Measurements from ENCODE around the gene SMIM5.

SMIM5 gene

GRCh38 chr17:75639771-75640555 is 6.7 kb downstream of the SMIM5 start:
- TF ChIP-seq YY1 (IDR thresholded peaks at IDR 0.05; ENCODE audit: low read depth) (peak; percentile 79), EGR1 (IDR thresholded peaks at IDR 0.05) (peak; percentile 71), ZBTB7A (IDR thresholded peaks at IDR 0.05; ENCODE audit: low read depth) (peak; percentile 94), NFIC (IDR thresholded peaks at IDR 0.05) (peak; percentile 77), CEBPB (IDR thresholded peaks at IDR 0.05) (peak; percentile 65; the same call in 1 of the 2 replicates), TEAD4 (IDR thresholded peaks at IDR 0.05) (peak; percentile 93), TCF12 (IDR thresholded peaks at IDR 0.05; ENCODE audit: low read depth) (peak; percentile 97), EP300 (IDR thresholded peaks at IDR 0.05; ENCODE audit: borderline replicate concordance) (peak; percentile 88), TAF1 (IDR thresholded peaks at IDR 0.05; ENCODE audit: low read depth) (0 out of 2 replicates have a peak, but pooled peaks have one; percentile 50), REST (IDR thresholded peaks at IDR 0.05; ENCODE audit: low read depth) (no peak), RAD21 (IDR thresholded peaks at IDR 0.05; ENCODE audit: low read depth) (peak; percentile 44), MAX (IDR thresholded peaks at IDR 0.05) (peak; percentile 97), CREB1 (IDR thresholded peaks at IDR 0.05; ENCODE audit: low read depth) (no peak), USF1 (IDR thresholded peaks at IDR 0.05) (peak; percentile 71), FOXM1 (IDR thresholded peaks at IDR 0.05; ENCODE audit: borderline replicate concordance, low read depth) (peak; percentile 72; the same call in 1 of the 2 replicates)

GRCh38 chr17:75640556-75641119 is 7.4 kb downstream of the SMIM5 start:
- TF ChIP-seq YY1 (IDR thresholded peaks at IDR 0.05; ENCODE audit: low read depth): no peak
- no peak for TF ChIP-seq ZBTB7A (IDR thresholded peaks at IDR 0.05; ENCODE audit: low read depth)
- no peak for TF ChIP-seq CEBPB (IDR thresholded peaks at IDR 0.05)
- TF ChIP-seq USF1 (IDR thresholded peaks at IDR 0.05): no peak
- TF ChIP-seq RAD21 (IDR thresholded peaks at IDR 0.05; ENCODE audit: low read depth): no peak
- no peak for TF ChIP-seq CREB1 (IDR thresholded peaks at IDR 0.05; ENCODE audit: low read depth)
- TF ChIP-seq TCF12 (IDR thresholded peaks at IDR 0.05; ENCODE audit: low read depth): no peak
- no peak for TF ChIP-seq TEAD4 (IDR thresholded peaks at IDR 0.05)
- no peak for TF ChIP-seq TAF1 (IDR thresholded peaks at IDR 0.05; ENCODE audit: low read depth)
- TF ChIP-seq FOXM1 (IDR thresholded peaks at IDR 0.05; ENCODE audit: borderline replicate concordance, low read depth): no peak
- TF ChIP-seq EGR1 (IDR thresholded peaks at IDR 0.05): no peak
- TF ChIP-seq NFIC (IDR thresholded peaks at IDR 0.05): no peak
- no peak for TF ChIP-seq MAX (IDR thresholded peaks at IDR 0.05)
- TF ChIP-seq EP300 (IDR thresholded peaks at IDR 0.05; ENCODE audit: borderline replicate concordance): no peak
- TF ChIP-seq REST (IDR thresholded peaks at IDR 0.05; ENCODE audit: low read depth): no peak

- TF ChIP-seq EGR1 (IDR thresholded peaks at IDR 0.05) (no peak), TAF1 (IDR thresholded peaks at IDR 0.05; ENCODE audit: low read depth) (no peak), FOXM1 (IDR thresholded peaks at IDR 0.05; ENCODE audit: borderline replicate concordance, low read depth) (no peak), EP300 (IDR thresholded peaks at IDR 0.05; ENCODE audit: borderline replicate concordance) (peak; percentile 15; the same call in 1 of the 2 replicates), TCF12 (IDR thresholded peaks at IDR 0.05; ENCODE audit: low read depth) (peak; percentile 39; the same call in 1 of the 2 replicates), NFIC (IDR thresholded peaks at IDR 0.05) (no peak; the same call in 1 of the 2 replicates), CREB1 (IDR thresholded peaks at IDR 0.05; ENCODE audit: low read depth) (no peak), RAD21 (IDR thresholded peaks at IDR 0.05; ENCODE audit: low read depth) (no peak), CEBPB (IDR thresholded peaks at IDR 0.05) (no peak), MAX (IDR thresholded peaks at IDR 0.05) (peak; percentile 91), TEAD4 (IDR thresholded peaks at IDR 0.05) (peak; percentile 83), REST (IDR thresholded peaks at IDR 0.05; ENCODE audit: low read depth) (no peak), USF1 (IDR thresholded peaks at IDR 0.05) (peak; percentile 18; the same call in 1 of the 2 replicates), YY1 (IDR thresholded peaks at IDR 0.05; ENCODE audit: low read depth) (0 out of 2 replicates have a peak, but pooled peaks have one; percentile 25), ZBTB7A (IDR thresholded peaks at IDR 0.05; ENCODE audit: low read depth) (no peak)
Measured at GRCh38 chr17:75641343-75641742, 8.1 kb downstream of the SMIM5 start.

All from Ishikawa (cell line).